Upper lobe of right lung (tissue), 1 donor: ENCODE results near the gene ASAP2. TPM values are rescaled to one million over a fixed set of nuclear protein-coding genes. Genes with fewer than 3 reads are reported as not detected.

Source experiments
- ATAC-seq: fragments of 200-7000 bp; cut with Tn5 transposase; one replicate; pipeline ENCODE4 v1.9.1; 2020; ENCODE audit warnings: mild to moderate bottlenecking, moderate library complexity
- DNase-seq: peaks from one replicate; pipeline ENCODE4 v3.0.0-alpha.2; 2020
- H3K27ac ChIP-seq: fragments of 200-600 bp; one replicate; pipeline ENCODE4 v1.8.0; 2022
- H3K27me3 ChIP-seq: fragments of 200-600 bp; one replicate; pipeline ENCODE4 v1.8.0; 2022; ENCODE audit warnings: mild to moderate bottlenecking
- H3K36me3 ChIP-seq: fragments of 200-600 bp; one replicate; pipeline ENCODE4 v1.8.0; 2022
- H3K4me1 ChIP-seq: fragments of 200-600 bp; one replicate; pipeline ENCODE4 v1.8.0; 2022
- H3K4me3 ChIP-seq: fragments of 200-600 bp; one replicate; pipeline ENCODE4 v1.8.0; 2022; ENCODE audit warnings: mild to moderate bottlenecking
- H3K9me3 ChIP-seq: fragments of 200-600 bp; one replicate; pipeline ENCODE4 v1.8.0; 2022
- CTCF ChIP-seq: fragments of 200-600 bp; IDR thresholded peaks from one replicate; pipeline ENCODE4 v1.8.0; 2022; ENCODE audit warnings: antibody characterized with exemption
- intact Hi-C: fragments of 100-400 bp; cut with DNase I; formaldehyde crosslinking; loops from one replicate; pipeline ENCODE4 v1.11.0; 2022
- total RNA-seq: library from RNA; stranded (reverse); fragmentation: NEBNext Ultra II Directional; extraction: Animal tissue kit (Norgen Biotek cat#: 25700); gene quantifications from one replicate; pipeline ENCODE4 v1.2.1, GENCODE V29; 2021
- donor health status: DM: no; HTN: yes; CAD: no; lungs with severe emphysema.

Gene ASAP2
- total RNA-seq, 1 donor from 2014 or later = 30.9 TPM

DNA sequence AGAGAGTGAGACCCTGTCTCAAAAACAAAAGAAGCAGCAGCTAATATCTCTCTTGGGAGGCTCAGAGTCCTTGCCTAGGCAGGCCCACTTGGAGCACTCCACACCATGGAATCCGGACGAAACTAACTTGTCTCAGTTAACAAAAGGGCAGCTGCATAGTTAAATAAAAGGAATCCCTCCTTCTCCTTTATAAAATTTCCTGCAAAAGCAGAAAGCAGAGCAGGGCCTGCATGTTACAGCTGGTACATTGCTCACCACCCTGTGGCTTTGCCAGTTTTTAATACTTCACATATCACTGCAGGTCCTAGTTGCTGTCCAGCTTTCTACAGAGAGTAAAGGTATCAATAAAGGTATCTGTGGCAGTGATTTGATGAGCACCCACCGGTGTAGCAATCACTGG lies 93.6 kb downstream of the ASAP2 start:
- Histone ChIP-seq H3K27ac (no peak overlapping the region), H3K4me3 (no peak overlapping the region), H3K27me3 (no peaks in the 10 kb centered on the region), H3K36me3 (no peaks in the 10 kb centered on the region), H3K4me1 (peaks cover 7% of the 10 kb centered on the region), H3K9me3 (no peaks in the 10 kb centered on the region)
- TF ChIP-seq CTCF = no peak
- intact Hi-C loops = no loop called here
- ATAC-seq (no peak), DNase-seq (no peak)

DNA sequence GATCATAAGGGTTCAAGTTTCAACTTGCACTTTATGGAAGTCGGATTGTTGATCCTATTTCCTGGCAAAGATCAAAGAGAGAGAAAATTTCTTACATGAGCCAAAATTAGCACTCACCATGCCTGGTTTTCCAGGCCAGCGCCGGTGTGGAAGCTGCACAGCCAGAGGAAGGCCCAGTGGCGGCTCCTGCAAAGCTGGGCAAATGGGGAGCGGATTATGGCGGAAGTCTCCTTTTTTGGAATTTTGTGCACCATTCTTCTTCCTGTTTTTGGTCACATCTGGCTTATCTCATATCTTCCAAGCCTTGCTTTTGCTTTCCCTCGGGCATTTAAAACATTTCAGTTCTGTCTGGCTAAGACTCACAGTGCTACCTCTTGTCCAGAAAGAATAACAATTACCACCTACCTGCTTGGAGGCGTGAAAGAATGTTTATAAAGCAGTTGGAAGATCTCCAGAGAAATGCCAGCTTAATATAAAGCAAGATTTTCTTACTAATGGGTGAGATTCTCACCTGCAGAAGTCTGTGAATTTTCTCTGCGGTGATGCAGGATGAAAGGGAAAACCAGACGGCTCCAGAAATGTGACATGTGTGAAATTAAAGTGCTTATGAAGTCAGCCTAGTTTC lies 94.3 kb downstream of the ASAP2 start:
- Histone ChIP-seq H3K27ac (no peak overlapping the region), H3K4me1 (peaks cover 7% of the 10 kb centered on the region), H3K9me3 (no peaks in the 10 kb centered on the region), H3K4me3 (no peak overlapping the region), H3K27me3 (no peaks in the 10 kb centered on the region), H3K36me3 (no peaks in the 10 kb centered on the region)
- intact Hi-C loops = no loop called here
- no peak for ATAC-seq
- no peak for DNase-seq
- TF ChIP-seq CTCF = no peak

- DNase-seq (no peak), ATAC-seq (no peak)
- TF ChIP-seq CTCF = no peak
- intact Hi-C loops = no loop called here
- Histone ChIP-seq H3K9me3 (no peaks in the 10 kb centered on the region), H3K4me1 (peaks cover 7% of the 10 kb centered on the region), H3K27me3 (no peaks in the 10 kb centered on the region), H3K36me3 (no peaks in the 10 kb centered on the region), H3K4me3 (no peak overlapping the region), H3K27ac (no peak overlapping the region)
Measured at GRCh38 chr2:9302755-9303154, 96.1 kb downstream of the ASAP2 start.

DNA sequence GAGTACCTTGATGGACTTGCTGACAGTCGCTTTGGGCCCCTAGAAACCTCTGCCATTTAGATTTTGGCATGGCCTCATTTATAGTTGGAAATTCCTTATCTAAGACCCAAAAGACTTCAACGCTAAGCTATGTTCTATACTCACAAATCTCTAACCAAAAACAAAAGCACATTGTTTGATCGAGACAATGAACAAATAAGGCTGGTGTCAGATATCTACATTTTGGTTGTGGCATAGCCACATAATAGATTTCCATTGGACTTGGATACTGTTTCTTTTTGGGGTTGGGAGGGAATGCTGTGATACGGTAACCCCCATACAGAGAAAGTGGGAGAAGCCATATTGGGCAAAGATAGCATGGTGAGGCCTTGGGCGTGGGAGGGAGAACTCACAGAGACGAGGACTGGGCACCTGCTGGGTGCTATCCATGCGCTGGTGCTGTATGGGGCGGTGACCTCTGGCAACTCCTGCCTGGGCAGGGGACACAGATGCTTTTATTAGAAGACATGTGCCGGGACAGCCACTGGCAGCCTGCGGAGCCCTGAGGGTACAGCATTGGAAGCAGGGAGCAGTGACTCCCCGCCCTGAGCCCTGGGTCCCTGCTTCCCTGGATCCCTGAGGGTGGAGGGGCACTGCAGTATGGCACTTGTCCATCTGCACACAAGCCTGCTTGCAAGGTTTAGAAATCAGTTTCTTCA lies 97.1 kb downstream of the ASAP2 start:
- intact Hi-C loops = no loop called here
- Histone ChIP-seq H3K27ac (no peak overlapping the region), H3K4me1 (peaks cover 7% of the 10 kb centered on the region), H3K9me3 (no peaks in the 10 kb centered on the region), H3K27me3 (no peaks in the 10 kb centered on the region), H3K4me3 (no peak overlapping the region), H3K36me3 (no peaks in the 10 kb centered on the region)
- DNase-seq (no peak), ATAC-seq (no peak)
- no peak for TF ChIP-seq CTCF

DNA sequence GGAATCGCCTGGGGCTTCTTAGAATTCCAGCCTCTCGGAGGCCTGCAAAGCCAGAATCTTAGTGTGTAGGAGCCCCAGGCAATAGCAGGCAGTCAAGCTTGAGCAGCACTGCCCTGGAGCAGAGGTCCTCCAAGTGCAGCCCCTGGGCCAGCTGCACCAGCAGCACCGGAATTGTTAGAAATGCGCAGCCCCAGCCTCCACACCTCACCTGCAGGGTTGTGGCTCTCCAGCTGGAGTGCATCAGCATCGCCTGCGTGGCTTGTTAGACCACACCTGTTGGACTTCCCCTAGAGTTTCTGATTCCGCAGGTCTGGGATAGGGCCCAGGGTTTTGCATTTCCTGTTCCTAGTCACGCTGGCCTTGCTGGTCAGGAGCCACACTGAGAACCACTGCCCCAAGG lies 100.3 kb downstream of the ASAP2 start:
- Histone ChIP-seq H3K9me3 (no peaks in the 10 kb centered on the region), H3K27me3 (no peaks in the 10 kb centered on the region), H3K36me3 (no peaks in the 10 kb centered on the region), H3K4me3 (no peak overlapping the region), H3K4me1 (peaks cover 15% of the 10 kb centered on the region), H3K27ac (no peak overlapping the region)
- ATAC-seq (no peak), DNase-seq (no peak)
- intact Hi-C loops = no loop called here
- TF ChIP-seq CTCF = no peak
